ENCODE data around the gene ISLR2.

DNA sequence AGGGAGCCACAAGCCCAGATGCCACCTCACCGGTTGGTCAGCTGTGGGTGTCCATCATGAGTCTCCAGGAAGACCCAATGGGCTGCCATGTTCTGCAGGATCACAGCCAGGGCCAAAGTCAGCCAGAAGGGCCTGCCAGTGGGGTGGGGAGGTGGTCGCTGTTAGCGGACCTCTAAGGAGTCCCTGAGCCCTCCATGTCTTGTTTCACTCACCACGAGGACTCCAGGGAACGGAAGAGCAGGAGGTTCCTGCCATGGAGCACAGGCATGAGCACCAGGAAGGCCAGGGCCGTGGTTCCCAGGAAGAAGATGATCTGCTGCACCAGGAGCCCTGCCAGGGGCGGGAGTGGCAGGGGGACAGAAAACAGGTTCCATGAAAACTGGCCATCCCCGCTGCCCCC is 51.7 kb downstream of the ISLR2 start:
- TF ChIP-seq SIN3A (IDR thresholded peaks at IDR 0.05; ENCODE audit: low read depth) = no peak
- TF ChIP-seq, protein P1, sequence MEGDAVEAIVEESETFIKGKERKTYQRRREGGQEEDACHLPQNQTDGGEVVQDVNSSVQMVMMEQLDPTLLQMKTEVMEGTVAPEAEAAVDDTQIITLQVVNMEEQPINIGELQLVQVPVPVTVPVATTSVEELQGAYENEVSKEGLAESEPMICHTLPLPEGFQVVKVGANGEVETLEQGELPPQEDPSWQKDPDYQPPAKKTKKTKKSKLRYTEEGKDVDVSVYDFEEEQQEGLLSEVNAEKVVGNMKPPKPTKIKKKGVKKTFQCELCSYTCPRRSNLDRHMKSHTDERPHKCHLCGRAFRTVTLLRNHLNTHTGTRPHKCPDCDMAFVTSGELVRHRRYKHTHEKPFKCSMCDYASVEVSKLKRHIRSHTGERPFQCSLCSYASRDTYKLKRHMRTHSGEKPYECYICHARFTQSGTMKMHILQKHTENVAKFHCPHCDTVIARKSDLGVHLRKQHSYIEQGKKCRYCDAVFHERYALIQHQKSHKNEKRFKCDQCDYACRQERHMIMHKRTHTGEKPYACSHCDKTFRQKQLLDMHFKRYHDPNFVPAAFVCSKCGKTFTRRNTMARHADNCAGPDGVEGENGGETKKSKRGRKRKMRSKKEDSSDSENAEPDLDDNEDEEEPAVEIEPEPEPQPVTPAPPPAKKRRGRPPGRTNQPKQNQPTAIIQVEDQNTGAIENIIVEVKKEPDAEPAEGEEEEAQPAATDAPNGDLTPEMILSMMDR (IDR thresholded peaks at IDR 0.05 in 2 of 3, conservative IDR thresholded peaks at IDR 0.05 in 1 of 3; ENCODE audit: borderline replicate concordance in 1 of 3, insufficient read depth in 1 of 3, low read depth in 2 of 3, low read length in 2 of 3) = no peak
- no peak for TF ChIP-seq EZH2phosphoT487 (IDR thresholded peaks at IDR 0.05; ENCODE audit: borderline replicate concordance)
- no peak for TF ChIP-seq POLR2AphosphoS5 (IDR thresholded peaks at IDR 0.05; ENCODE audit: low read depth, low read length)
- TF ChIP-seq, protein P2, sequence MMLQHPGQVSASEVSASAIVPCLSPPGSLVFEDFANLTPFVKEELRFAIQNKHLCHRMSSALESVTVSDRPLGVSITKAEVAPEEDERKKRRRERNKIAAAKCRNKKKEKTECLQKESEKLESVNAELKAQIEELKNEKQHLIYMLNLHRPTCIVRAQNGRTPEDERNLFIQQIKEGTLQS (IDR thresholded peaks at IDR 0.05) = no peak
- TF ChIP-seq ELF1 (IDR thresholded peaks at IDR 0.05; ENCODE audit: borderline replicate concordance, low read depth) = no peak
- TF ChIP-seq, protein P3, sequence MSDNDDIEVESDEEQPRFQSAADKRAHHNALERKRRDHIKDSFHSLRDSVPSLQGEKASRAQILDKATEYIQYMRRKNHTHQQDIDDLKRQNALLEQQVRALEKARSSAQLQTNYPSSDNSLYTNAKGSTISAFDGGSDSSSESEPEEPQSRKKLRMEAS (IDR thresholded peaks at IDR 0.05) = no peak
